Mucosa of descending colon (tissue), 3 donors: ENCODE data around the gene CAPZB. TPM values are rescaled to one million over a fixed set of nuclear protein-coding genes. Genes with fewer than 3 reads are reported as not detected.
A peak's percentile ranks its signal among the peaks of the same experiment; 100 is the strongest.

Experiments used
- ATAC-seq: fragments of 200-7000 bp; cut with Tn5 transposase; one replicate; pipeline ENCODE4 v1.9.1; 2020; ENCODE audit warnings: mild to moderate bottlenecking, moderate library complexity
- DNase-seq, 3 donors: peaks; one replicate each; pipeline ENCODE4 v3.0.0-alpha.2; 2020
- H3K36me3 ChIP-seq: fragments of 200-600 bp; one replicate; pipeline ENCODE4 v1.8.0; 2021; ENCODE audit warnings: low read depth, mild to moderate bottlenecking
- H3K4me1 ChIP-seq: fragments of 200-600 bp; one replicate; pipeline ENCODE4 v1.8.0; 2021; ENCODE audit warnings: low read depth, mild to moderate bottlenecking
- H3K4me3 ChIP-seq: fragments of 200-600 bp; one replicate; pipeline ENCODE4 v1.8.0; 2021; ENCODE audit warnings: mild to moderate bottlenecking
- H3K9me3 ChIP-seq: fragments of 200-600 bp; one replicate; pipeline ENCODE4 v1.8.0; 2021; ENCODE audit warnings: mild to moderate bottlenecking
- CTCF ChIP-seq: fragments of 200-600 bp; IDR thresholded peaks from one replicate; pipeline ENCODE4 v1.8.0; 2022; ENCODE audit warnings: antibody characterized with exemption, mild to moderate bottlenecking
- intact Hi-C, 2 donors: fragments of 100-400 bp; cut with DNase I in 1 of 2; cut with micrococcal nuclease in 1 of 2; formaldehyde crosslinking; loops; one replicate each; pipeline versions ENCODE4 v1.11.0 to v1.11.1; 2022; cut with DNase I, micrococcal nuclease
- total RNA-seq, 3 donors: library from RNA; stranded (reverse); fragmentation: NEBNext Ultra II Directional in 2 of 3; extraction: Animal tissue kit (Norgen Biotek cat#: 25700) in 2 of 3; gene quantifications; one replicate each; pipeline versions ENCODE4 v1.2.1 to v1.2.4, GENCODE V29; 2021 to 2023
- donor health status: DM: no; HTN: no; CAD: no; lungs with moderate emphysema.
- donor health status: DM: no; HTN: no; CAD: no.
- donor health status: DM: no; HTN: yes; CAD: no.

CAPZB gene
- total RNA-seq, 3 donors from 2014 or later, result 346 to 393 (median 381) TPM

- Histone ChIP-seq H3K9me3 (no peaks in the 10 kb centered on the region), H3K36me3 (no peaks in the 10 kb centered on the region), H3K4me1 (peaks cover 69% of the 10 kb centered on the region), H3K4me3 (no peak overlapping the region)
- TF ChIP-seq CTCF, result no peak
- ATAC-seq (peak; percentile 38), DNase-seq (peak in 1 of 3 donors; percentile 55)
- intact Hi-C loops, result no loop called here
These were observed 17.8 kb downstream of the CAPZB start for GRCh38 chr1:19467199-19468187.

GRCh38 chr1:19466112-19466561, 19.2 kb downstream of the CAPZB start:
- Histone ChIP-seq H3K4me3 (no peak overlapping the region), H3K9me3 (no peaks in the 10 kb centered on the region), H3K4me1 (peaks cover 74% of the 10 kb centered on the region), H3K36me3 (no peaks in the 10 kb centered on the region)
- no peak for ATAC-seq
- no peak for TF ChIP-seq CTCF
- intact Hi-C loops, result no loop called here
- DNase-seq, result peak in 1 of 3 donors; percentile 24

- TF ChIP-seq CTCF, result no peak
- no peak overlapping the region for H3K4me3 ChIP-seq
- no peak for DNase-seq
- H3K36me3 ChIP-seq, result no peaks in the 10 kb centered on the region
- intact Hi-C loops, result no loop called here
- peaks cover 73% of the 10 kb centered on the region for H3K4me1 ChIP-seq
- ATAC-seq, result no peak
- H3K9me3 ChIP-seq, result no peaks in the 10 kb centered on the region
These were observed 19.7 kb downstream of the CAPZB start for GRCh38 chr1:19465650-19466049.

- intact Hi-C loops, result no loop called here
- Histone ChIP-seq H3K9me3 (no peaks in the 10 kb centered on the region), H3K36me3 (no peaks in the 10 kb centered on the region), H3K4me3 (no peak overlapping the region), H3K4me1 (peaks cover 73% of the 10 kb centered on the region)
- no peak for DNase-seq
- ATAC-seq, result no peak
- no peak for TF ChIP-seq CTCF
These were observed 20.2 kb downstream of the CAPZB start for GRCh38 chr1:19465123-19465522.

GRCh38 chr1:19464696-19465095, 20.6 kb downstream of the CAPZB start:
- ATAC-seq, result no peak
- intact Hi-C loops, result no loop called here
- Histone ChIP-seq H3K36me3 (no peaks in the 10 kb centered on the region), H3K4me3 (no peak overlapping the region), H3K4me1 (peaks cover 72% of the 10 kb centered on the region), H3K9me3 (no peaks in the 10 kb centered on the region)
- no peak for TF ChIP-seq CTCF
- DNase-seq, result no peak
